ENCODE results near the gene HPSE2. TPM values are rescaled to one million over a fixed set of nuclear protein-coding genes. Genes with fewer than 3 reads are reported as not detected.

HPSE2 gene
- total RNA-seq, 1 donor, result not detected

GRCh38 chr10:99236627-99237309, 1.1 kb upstream of the HPSE2 start:
- TF ChIP-seq CTCF (IDR thresholded peaks at IDR 0.05; ENCODE audit: insufficient read depth, low read length), result no peak
- no peak for DNase-seq (ENCODE audit: low read depth)
- no peak overlapping the region for H3K4me3 ChIP-seq (ENCODE audit: low read depth, low read length)

GRCh38 chr10:99234791-99235657, 628 bp downstream of the HPSE2 start:
- TF ChIP-seq CTCF (IDR thresholded peaks at IDR 0.05; ENCODE audit: insufficient read depth, low read length), result no peak
- DNase-seq (ENCODE audit: low read depth), result peak; percentile 16
- H3K4me3 ChIP-seq (ENCODE audit: low read depth, low read length), result no peak overlapping the region

GRCh38 chr10:99234041-99234790, 1.4 kb downstream of the HPSE2 start:
- peak; percentile 28 for DNase-seq (ENCODE audit: low read depth)

GRCh38 chr10:99233689-99234037, 2.0 kb downstream of the HPSE2 start:
- no peak for DNase-seq (ENCODE audit: low read depth)
- H3K4me3 ChIP-seq (ENCODE audit: low read depth, low read length), result peak overlapping the region; percentile 56
- no peak for TF ChIP-seq CTCF (IDR thresholded peaks at IDR 0.05; ENCODE audit: insufficient read depth, low read length)

More at GRCh38 chr10:99234041-99234790, 1.4 kb downstream of the HPSE2 start:
- H3K4me3 ChIP-seq (ENCODE audit: low read depth, low read length), result peak overlapping the region; percentile 56
- no peak for TF ChIP-seq CTCF (IDR thresholded peaks at IDR 0.05; ENCODE audit: insufficient read depth, low read length)

GRCh38 chr10:99233000-99233688, 2.5 kb downstream of the HPSE2 start:
- H3K4me3 ChIP-seq (ENCODE audit: low read depth, low read length), result no peak overlapping the region
- no peak for DNase-seq (ENCODE audit: low read depth)
- TF ChIP-seq CTCF (IDR thresholded peaks at IDR 0.05; ENCODE audit: insufficient read depth, low read length), result no peak

GRCh38 chr10:99232360-99232999, 3.2 kb downstream of the HPSE2 start:
- TF ChIP-seq CTCF (IDR thresholded peaks at IDR 0.05; ENCODE audit: insufficient read depth, low read length), result no peak
- no peak for DNase-seq (ENCODE audit: low read depth)
- H3K4me3 ChIP-seq (ENCODE audit: low read depth, low read length), result no peak overlapping the region
